ENCODE results near the gene RAB40B.

The RAB40B gene

DNA sequence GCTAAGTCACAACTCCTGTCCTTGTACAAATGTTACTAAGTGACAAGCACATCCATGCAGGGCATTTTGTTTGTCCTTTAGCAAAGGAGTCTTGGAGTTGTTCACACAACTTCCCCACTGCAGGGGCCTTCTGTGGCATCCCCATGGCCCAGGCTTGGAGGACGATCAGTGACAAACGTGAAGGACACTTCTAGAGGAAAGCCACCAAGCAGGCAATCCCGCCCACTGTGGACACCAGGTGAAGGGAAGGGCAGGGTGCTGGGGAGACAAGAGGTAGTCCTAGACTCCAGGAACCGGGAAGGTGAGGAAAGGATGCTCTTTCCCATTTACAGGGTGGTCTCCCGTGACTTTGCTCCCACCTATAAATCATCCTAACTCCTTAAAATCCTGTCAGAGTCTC is 54.4 kb downstream of the RAB40B start:
- TF ChIP-seq CTCF (IDR thresholded peaks at IDR 0.05; ENCODE audit: insufficient read depth, missing control alignments): no peak
- FAIRE-seq: no peak
- no peak for DNase-seq (ENCODE audit: insufficient read length, low spot score)

- TF ChIP-seq CTCF (IDR thresholded peaks at IDR 0.05; ENCODE audit: insufficient read depth, missing control alignments): no peak
- FAIRE-seq: no peak
- no peak for DNase-seq (ENCODE audit: insufficient read length, low spot score)
Measured at GRCh38 chr17:82642022-82642421, 56.5 kb downstream of the RAB40B start.

- no peak for DNase-seq (ENCODE audit: insufficient read length, low spot score)
- no peak for FAIRE-seq
- TF ChIP-seq CTCF (IDR thresholded peaks at IDR 0.05; ENCODE audit: insufficient read depth, missing control alignments): no peak
Measured at GRCh38 chr17:82640036-82640435, 58.5 kb downstream of the RAB40B start.

DNA sequence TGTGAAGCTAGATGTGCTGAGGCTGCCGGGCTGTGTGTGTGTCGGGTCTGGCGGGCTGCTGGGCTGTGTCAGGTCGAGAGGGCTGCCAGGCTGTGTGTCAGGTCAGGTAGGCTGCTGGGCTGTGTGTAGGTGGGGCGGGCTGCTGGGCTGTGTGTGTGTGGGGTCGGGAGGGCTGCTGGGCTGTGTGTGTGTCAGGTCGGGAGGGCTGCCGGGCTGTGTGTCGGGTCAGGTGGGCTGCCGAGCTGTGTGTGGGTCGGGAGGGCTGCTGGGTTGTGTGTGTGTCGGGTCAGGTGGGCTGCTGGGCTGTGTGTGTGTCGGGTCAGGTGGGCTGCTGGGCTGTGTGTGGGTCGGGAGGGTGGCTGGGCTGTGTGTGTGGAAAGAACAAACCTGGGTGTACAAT is 58.9 kb downstream of the RAB40B start:
- FAIRE-seq: no peak
- no peak for TF ChIP-seq CTCF (IDR thresholded peaks at IDR 0.05; ENCODE audit: insufficient read depth, missing control alignments)
- DNase-seq (ENCODE audit: insufficient read length, low spot score): no peak

DNA sequence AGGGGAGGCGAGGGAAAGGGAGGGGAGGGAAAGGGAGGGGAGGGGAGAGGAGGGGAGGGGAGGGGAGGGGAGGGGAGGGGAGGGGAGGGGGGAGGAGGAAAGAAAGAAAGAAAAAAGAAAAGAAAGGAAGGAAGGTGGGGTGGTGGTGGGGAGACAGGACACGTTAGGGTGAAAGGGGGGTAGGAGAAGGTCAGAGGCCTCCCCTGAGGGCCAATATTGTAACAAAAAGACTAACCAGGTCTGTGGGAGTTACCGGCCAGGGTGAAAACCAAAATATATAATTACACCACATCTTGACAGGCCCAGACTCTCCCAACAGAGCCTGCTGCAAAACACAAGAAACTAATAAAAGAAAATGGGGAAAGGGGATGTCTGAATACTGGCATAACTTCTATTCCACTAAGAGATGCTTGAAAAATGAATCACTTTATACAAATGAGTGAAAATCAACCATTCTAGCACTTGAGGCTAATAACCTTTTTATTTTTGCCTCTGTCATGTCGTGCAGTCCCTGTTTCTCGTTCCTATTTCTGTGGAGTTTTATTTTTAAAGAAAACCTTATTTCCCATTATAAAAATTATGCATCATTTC is 60.2 kb downstream of the RAB40B start:
- no peak for TF ChIP-seq CTCF (IDR thresholded peaks at IDR 0.05; ENCODE audit: insufficient read depth, missing control alignments)
- DNase-seq (ENCODE audit: insufficient read length, low spot score) (no peak), FAIRE-seq (no peak)

DNA sequence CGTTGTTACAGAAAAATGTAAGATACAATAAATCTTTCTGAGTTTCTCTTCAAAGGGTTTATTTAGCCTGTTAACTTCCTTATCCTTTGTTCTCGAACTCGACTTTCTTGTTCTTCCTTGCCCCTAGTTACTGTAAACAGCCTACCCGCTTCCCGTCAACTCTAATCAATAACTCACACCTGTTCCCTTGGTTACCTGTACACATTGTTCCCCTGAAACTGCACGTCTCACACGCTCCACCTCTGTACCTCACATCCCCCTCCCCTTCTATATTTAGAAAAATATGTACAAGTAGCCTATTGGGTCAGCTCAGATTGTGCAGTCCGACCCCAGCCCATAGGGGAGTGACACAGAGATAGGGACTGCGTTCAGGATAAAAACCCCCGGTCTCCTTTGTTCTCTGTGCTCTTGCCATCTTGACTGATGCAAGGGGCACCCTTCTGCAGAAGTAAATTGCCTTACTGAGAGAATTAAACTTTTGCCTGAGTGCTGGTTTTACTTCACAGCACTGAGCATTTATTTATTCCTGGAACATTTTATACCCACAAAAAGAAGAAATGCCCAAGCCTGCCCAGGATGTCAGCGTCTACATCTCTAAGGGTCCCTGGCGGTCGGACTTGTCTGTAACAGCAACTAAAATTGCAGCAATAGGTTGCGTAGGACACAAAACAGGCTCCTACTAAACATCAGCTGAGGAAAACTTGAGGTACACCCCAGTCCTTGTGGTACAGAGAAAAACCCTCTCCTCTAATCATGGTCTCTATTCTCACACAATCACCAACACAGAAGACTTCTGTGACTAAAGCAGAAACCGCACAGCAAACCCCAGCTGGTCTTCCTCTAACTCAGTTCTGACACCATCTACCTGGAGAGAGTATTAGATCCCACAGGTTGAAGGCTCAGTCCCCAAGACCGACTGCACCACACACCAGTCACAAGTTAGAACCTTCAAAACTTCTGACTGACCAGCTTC is 61.6 kb downstream of the RAB40B start:
- TF ChIP-seq CTCF (IDR thresholded peaks at IDR 0.05; ENCODE audit: insufficient read depth, missing control alignments): no peak
- no peak for FAIRE-seq
- DNase-seq (ENCODE audit: insufficient read length, low spot score): no peak

DNA sequence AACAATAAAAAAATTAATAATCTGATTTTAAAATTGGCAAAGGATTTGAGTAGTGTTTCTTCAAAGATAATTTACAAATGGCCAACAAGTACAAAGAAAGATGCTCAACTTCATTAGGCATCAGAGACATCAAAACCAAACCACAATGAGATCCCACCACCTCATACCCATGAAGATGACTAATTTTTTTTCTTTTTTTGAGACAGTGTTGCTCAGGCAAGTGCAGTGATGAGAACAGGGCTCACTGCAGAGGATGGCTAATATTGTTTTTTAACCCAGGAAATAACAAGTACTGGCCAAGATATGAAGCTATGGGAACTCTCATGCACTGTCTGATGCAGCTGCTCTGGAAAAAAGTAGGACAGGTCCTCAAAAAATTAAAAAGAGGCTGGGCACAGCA is 65.2 kb downstream of the RAB40B start:
- DNase-seq (ENCODE audit: insufficient read length, low spot score) (no peak), FAIRE-seq (no peak)
- TF ChIP-seq CTCF (IDR thresholded peaks at IDR 0.05; ENCODE audit: insufficient read depth, missing control alignments): no peak
